ENCODE data around the gene ADCY2. TPM values are rescaled to one million over a fixed set of nuclear protein-coding genes. Genes with fewer than 3 reads are reported as not detected.

Gene ADCY2
- total RNA-seq, 4 donors from 2014 or later: 0.19 to 2.7 (median 0.59) TPM; not detected in 1

DNA sequence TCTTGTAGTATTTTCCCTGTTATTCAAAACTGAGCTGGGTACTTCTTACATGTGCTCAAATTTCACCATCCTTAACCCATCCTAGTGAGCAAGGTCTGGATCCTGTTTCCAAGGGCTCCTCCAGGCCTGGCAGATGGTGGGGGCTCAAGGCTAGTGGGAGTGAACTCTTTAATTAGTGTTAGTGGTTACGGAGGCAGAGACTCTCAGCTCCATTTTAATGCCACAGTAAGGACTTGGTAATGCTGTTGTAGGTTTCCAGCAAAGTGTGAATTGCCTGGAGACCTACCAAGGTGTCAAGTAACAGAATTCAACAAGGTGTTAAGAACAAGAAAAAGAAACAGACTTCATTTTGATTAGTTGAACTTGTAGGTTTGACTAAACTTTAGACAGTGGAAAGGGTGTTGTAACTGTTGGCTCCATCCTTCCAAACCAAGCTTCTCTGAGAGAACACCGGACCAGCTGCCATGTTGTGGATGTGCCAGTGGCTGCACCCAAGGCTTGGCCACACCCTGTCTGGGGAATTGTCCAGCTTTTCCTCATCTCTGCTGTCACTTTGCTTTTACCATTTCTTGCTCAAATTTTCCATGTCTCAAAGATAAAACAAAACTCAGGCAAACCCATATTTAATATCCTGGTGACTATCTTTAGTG is 98.7 kb downstream of the ADCY2 start:
- no peak overlapping the region for H3K4me3 ChIP-seq
- H3K9me3 ChIP-seq: no peaks in the 10 kb centered on the region
- H3K4me1 ChIP-seq: no peaks in the 10 kb centered on the region
- DNase-seq: no peak
- 56 to 85% methylated on average over 2 of the region's 2 CpGs for WGBS, 2 donors
- no peak for TF ChIP-seq POLR2A (IDR thresholded peaks at IDR 0.05)
- TF ChIP-seq, protein P1, sequence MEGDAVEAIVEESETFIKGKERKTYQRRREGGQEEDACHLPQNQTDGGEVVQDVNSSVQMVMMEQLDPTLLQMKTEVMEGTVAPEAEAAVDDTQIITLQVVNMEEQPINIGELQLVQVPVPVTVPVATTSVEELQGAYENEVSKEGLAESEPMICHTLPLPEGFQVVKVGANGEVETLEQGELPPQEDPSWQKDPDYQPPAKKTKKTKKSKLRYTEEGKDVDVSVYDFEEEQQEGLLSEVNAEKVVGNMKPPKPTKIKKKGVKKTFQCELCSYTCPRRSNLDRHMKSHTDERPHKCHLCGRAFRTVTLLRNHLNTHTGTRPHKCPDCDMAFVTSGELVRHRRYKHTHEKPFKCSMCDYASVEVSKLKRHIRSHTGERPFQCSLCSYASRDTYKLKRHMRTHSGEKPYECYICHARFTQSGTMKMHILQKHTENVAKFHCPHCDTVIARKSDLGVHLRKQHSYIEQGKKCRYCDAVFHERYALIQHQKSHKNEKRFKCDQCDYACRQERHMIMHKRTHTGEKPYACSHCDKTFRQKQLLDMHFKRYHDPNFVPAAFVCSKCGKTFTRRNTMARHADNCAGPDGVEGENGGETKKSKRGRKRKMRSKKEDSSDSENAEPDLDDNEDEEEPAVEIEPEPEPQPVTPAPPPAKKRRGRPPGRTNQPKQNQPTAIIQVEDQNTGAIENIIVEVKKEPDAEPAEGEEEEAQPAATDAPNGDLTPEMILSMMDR (IDR thresholded peaks at IDR 0.05): no peak
- no peaks in the 10 kb centered on the region for H3K36me3 ChIP-seq
- intact Hi-C loops (cut with DNase I): no loop called here
- H3K27ac ChIP-seq: no peak overlapping the region
- no peaks in the 10 kb centered on the region for H3K27me3 ChIP-seq

DNA sequence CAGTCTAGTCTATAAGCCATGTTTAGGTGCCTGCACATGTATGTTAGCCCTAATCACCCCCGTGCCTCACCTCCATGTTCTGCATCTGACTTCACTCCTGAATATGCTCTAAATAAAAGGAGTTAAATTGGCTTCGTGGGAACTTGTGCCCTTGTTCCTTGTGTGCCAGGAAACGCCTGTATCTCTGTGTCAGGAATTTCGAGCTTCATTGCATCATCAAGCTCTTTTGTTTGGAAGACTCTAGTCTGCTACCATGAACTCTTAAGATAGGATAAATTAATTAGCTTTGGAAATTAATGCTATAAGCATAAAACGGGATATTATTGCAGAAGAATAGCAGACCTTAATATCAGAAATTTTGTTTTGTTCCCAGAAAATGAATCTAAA is 99.2 kb downstream of the ADCY2 start:
- WGBS, 2 donors: 35 to 42% methylated on average over 5 of the region's 5 CpGs
- Histone ChIP-seq H3K27me3 (no peaks in the 10 kb centered on the region), H3K27ac (no peak overlapping the region), H3K36me3 (no peaks in the 10 kb centered on the region), H3K9me3 (no peaks in the 10 kb centered on the region), H3K4me1 (no peaks in the 10 kb centered on the region), H3K4me3 (no peak overlapping the region)
- TF ChIP-seq POLR2A (IDR thresholded peaks at IDR 0.05): no peak
- TF ChIP-seq, protein P1 (IDR thresholded peaks at IDR 0.05): no peak
- intact Hi-C loops (cut with DNase I): no loop called here
- DNase-seq: no peak

DNA sequence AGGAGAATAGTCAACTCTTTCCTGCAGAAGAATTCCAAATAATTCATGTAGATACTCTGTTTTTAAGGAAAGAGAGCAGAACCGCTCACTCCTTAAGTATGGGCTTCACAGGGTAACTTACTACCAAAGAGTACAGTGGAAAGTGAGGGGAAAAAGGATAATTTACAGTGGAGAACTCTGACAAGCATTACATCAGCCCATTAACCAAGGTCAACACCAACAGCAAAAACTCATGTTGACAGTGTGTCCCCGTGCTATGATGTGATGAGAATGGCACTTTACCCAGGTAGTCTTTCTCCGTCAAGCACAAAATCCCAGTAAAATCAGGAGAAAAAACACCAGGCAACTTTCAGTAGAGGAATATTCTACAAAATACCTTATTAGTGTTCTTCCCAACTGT is 104.3 kb downstream of the ADCY2 start:
- H3K4me3 ChIP-seq: no peak overlapping the region
- no peaks in the 10 kb centered on the region for H3K27me3 ChIP-seq
- WGBS, 2 donors: 80 to 87% methylated on average over 3 of the region's 3 CpGs
- no peaks in the 10 kb centered on the region for H3K4me1 ChIP-seq
- no peaks in the 10 kb centered on the region for H3K9me3 ChIP-seq
- H3K27ac ChIP-seq: no peak overlapping the region
- no peak for DNase-seq
- TF ChIP-seq, protein P1 (IDR thresholded peaks at IDR 0.05): no peak
- TF ChIP-seq POLR2A (IDR thresholded peaks at IDR 0.05): no peak
- H3K36me3 ChIP-seq: no peaks in the 10 kb centered on the region
- intact Hi-C loops (cut with DNase I): no loop called here

DNA sequence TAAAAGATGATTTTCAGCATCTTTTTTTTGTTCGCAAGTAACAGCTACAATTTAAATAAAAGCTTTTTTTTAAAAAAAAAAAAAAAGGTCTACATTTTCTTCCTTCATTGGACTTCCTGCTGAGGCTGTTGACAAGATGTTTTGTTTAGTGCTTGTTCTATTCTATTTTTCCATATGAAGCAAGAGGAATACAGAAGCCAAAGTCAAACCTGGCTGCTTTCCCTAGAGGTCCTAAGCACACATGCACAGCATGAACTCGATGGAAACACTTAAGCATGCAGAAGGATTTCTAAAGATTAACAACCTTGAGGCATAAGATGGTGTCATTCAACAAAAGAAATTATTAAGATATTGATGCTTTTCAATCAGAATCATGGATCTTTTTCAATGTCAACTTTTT is 105.1 kb downstream of the ADCY2 start:
- no peak overlapping the region for H3K4me3 ChIP-seq

DNA sequence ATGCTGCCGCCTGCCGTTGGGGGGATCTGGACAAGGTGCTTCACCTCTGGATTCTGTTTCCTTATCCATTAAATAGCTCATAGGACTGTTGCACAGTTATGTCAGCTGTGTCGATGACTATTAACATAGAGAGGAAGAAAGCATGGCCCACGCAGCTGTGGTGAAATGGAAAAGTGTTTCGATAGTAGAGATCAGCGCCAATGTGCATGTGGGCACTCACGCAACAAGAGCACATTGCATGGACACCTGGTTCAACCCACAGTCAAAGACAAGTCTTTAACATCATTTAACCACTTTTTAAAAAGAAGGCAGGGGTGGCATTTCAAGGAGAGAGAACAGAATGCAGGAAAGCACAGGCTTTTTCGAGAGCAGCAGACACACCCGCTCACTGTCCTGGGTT is 107.6 kb downstream of the ADCY2 start:
- Histone ChIP-seq H3K27me3 (no peaks in the 10 kb centered on the region), H3K9me3 (no peaks in the 10 kb centered on the region), H3K36me3 (no peaks in the 10 kb centered on the region), H3K4me1 (no peaks in the 10 kb centered on the region), H3K4me3 (no peak overlapping the region), H3K27ac (no peak overlapping the region)
- intact Hi-C loops (cut with DNase I): no loop called here
- DNase-seq: no peak
- 84 to 87% methylated on average over 9 of the region's 9 CpGs for WGBS, 2 donors
- TF ChIP-seq, protein P1 (IDR thresholded peaks at IDR 0.05): no peak
- TF ChIP-seq POLR2A (IDR thresholded peaks at IDR 0.05): no peak

More for the DNA sequence above, 105.1 kb downstream of the ADCY2 start:
- no peak for TF ChIP-seq POLR2A (IDR thresholded peaks at IDR 0.05)
- TF ChIP-seq, protein P1 (IDR thresholded peaks at IDR 0.05): no peak
- WGBS, 2 donors: 68 to 75% methylated on average over 2 of the region's 2 CpGs
- Histone ChIP-seq H3K27ac (no peak overlapping the region), H3K36me3 (no peaks in the 10 kb centered on the region), H3K4me1 (no peaks in the 10 kb centered on the region), H3K9me3 (no peaks in the 10 kb centered on the region), H3K27me3 (no peaks in the 10 kb centered on the region)
- DNase-seq: no peak
- intact Hi-C loops (cut with DNase I): no loop called here

Measured in esophagus squamous epithelium (tissue), 5 donors.